Effector CD4-positive, alpha-beta T cell (primary cell): ENCODE data around the gene CABLES2.

ENCODE experiments used
- DNase-seq: peaks from one replicate; pipeline ENCODE4 v3.0.0-alpha.2; 2020

CABLES2 gene

DNA sequence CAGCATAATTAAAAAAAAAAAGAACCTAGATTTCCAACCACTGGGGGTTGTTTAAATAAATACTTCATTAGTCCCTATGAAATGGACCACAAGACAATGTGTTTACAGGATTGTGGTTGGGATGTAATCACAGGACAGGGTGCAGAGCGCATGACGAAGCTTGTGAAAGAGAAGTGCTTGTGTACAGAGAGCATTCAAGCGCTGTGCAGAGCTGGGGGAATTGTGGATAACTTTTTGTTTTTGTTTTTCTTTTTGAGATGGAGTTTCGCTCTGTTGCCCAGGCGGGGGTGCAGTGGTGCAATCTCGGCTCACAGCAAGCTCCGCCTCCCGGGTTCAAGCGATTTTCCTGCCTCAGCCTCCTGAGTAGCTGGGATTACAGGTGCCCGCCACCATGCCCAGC is 62.3 kb downstream of the CABLES2 start:
- no peak for DNase-seq

DNA sequence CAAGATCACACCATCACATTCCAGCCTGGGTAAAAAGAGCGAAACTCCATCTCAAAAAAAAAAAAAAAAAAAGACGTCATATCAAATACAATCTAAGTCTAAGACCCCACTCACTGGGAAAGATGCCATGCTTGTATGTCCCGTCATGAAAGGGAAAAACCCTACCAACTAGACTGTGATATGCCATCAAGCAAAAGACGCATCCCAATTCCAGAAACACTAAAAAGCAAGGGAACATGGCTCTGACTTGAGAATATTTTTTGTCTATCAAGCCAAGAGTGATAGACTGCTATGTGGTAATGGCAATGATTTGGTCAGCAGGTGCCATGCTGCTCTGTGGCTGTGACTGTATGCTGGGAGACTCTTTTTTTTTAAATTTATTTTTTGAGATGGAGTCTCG is 63.0 kb downstream of the CABLES2 start:
- no peak for DNase-seq

DNA sequence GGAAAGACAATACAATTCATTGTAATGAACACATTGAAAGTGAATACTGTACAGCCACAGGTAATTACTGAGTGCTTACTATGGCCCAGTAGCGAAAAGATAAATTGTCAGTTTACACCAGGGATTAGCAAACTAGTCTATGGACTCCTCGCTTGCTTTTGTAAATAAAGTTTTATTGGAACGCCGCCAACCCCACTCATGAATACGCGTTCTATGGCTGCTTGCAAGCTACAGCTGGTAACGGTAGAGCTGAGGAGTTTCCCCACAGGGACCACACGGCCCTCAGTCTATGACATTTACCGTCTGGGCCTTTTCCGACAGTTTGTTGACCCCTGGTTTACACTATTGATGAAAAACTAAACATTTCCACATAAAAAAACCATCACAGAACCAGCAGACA is 64.2 kb downstream of the CABLES2 start:
- DNase-seq: no peak

DNA sequence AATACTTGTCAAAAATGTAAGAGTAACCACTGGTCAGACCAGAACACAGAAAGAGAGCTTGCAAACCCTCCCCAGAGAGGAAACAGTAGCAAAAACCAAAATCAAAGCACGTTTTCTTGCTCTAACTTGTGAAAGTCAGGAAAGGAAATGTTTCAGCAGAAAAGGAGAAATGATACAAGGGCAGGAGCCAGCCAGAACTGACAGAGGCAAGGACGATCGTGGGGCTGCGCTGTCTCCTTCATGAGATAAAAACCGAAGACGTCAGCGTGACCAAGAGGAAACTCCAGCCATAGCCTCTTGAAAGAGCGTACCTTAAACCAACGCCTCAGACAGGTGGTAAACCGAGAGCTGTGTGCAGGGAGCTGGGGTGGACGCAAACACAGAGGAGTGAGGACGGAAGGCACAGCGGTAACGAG is 67.4 kb downstream of the CABLES2 start:
- DNase-seq: no peak
